ENCODE measurements around the gene WWOX.
A peak's percentile ranks its signal among the peaks of the same experiment; 100 is the strongest.

The WWOX gene

GRCh38 chr16:78896280-78896679 is 796.8 kb downstream of the WWOX start:
- DNase-seq = no peak

- DNase-seq = no peak
These were observed 797.8 kb downstream of the WWOX start for GRCh38 chr16:78897299-78897698.

GRCh38 chr16:78900044-78900811 is 800.8 kb downstream of the WWOX start:
- no peak for DNase-seq

DNA sequence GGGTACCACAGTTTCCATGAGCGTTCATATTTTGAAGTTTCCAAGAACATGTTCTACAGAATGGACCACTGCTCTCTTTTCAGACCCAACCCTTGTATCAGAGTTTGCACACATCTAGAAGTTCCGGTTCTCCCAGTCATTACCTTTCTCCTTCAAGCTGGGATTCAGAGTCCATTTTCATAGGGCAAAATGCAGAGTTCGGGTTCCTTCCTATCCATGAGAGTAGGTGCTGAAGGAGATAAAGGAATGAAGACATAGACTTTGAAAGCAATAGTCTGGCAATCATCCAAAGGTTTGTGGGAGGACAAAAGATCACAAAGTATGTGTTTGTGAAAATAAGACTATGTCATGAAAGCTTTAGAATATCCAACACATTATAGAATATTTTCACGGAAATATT is 801.5 kb downstream of the WWOX start:
- no peak for DNase-seq

- no peak for DNase-seq
These were observed 802.9 kb downstream of the WWOX start for GRCh38 chr16:78902321-78902720.

- no peak for DNase-seq
These were observed 803.8 kb downstream of the WWOX start for GRCh38 chr16:78903237-78903636.

DNA sequence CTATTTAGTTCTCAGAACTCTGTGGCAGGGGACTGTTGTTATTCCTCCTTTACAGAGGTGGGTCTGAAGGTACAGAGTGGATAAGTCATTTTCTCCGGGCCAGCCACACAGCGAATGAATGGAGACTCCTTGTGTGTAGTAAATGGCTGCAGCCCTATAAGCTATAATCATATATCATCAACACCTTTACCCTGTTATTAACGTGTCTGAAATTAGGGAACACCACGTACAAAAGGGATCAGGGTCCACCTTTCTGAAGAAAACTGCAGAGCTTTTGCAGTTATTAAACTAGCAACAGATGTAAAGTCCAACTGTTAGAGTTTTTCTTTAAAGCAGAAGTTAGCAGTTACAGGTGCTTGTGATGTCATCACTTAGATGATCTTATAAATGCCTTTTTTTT is 804.4 kb downstream of the WWOX start:
- no peak for DNase-seq

- no peak for DNase-seq
These were observed 806.7 kb downstream of the WWOX start for GRCh38 chr16:78906135-78906534.

DNA sequence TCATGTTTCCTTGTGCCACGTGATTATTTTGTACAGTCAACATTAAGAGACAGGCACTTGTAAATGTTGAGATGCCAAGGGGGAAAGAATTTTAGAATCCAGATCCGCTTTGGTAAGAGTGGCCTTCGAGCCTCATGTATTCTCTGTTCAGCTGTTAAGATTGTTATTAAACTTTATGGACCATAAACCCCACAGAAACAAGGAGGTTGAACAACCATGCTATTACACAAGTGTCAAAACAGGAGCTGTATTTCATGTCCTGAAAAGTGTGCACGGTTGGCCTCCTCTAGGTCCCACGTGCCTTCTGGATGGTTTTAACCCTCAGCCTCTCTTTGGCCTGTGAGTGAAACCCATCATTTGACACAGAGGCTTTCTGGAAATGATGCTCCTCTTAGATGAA is 809.8 kb downstream of the WWOX start:
- no peak for DNase-seq

DNA sequence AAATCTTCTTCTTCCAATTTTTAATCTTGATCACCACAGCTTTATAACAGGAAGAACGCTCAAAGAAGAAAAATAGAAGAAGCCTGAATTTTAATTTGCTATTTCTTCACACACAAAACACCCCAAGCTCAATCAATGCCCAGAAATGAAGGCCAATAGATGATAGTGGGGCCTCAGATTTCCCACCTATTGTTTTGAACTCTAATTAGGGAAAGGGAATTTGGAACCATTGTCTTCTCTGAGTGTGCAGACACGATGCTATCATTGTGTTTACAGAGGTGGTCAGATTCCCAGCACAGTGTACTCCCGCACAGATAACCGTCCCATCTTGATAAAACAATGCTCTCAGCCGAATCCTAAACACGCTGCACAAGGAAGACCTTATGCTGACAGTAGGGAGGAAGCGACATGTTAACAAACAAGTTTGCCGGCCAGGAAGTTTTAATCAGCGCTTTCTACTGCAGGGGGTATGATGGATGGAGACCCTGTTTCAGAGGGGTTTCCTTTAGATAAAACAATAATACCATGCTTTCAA is 816.4 kb downstream of the WWOX start:
- no peak for DNase-seq

GRCh38 chr16:78916928-78917545 is 817.6 kb downstream of the WWOX start:
- no peak for DNase-seq

GRCh38 chr16:78918805-78919305 is 819.4 kb downstream of the WWOX start:
- no peak for DNase-seq

GRCh38 chr16:78919852-78920251 is 820.4 kb downstream of the WWOX start:
- no peak for DNase-seq

- DNase-seq = no peak
These were observed 821.2 kb downstream of the WWOX start for GRCh38 chr16:78920621-78921020.

- DNase-seq = peak; percentile 16
These were observed 825.8 kb downstream of the WWOX start for GRCh38 chr16:78925083-78925767.

- DNase-seq = no peak
These were observed 827.3 kb downstream of the WWOX start for GRCh38 chr16:78926723-78927210.

- no peak for DNase-seq
These were observed 828.3 kb downstream of the WWOX start for GRCh38 chr16:78927766-78928165.

- no peak for DNase-seq
These were observed 830.4 kb downstream of the WWOX start for GRCh38 chr16:78929841-78930240.

- no peak for DNase-seq
These were observed 831.1 kb downstream of the WWOX start for GRCh38 chr16:78930561-78930960.

- DNase-seq = no peak
These were observed 831.8 kb downstream of the WWOX start for GRCh38 chr16:78931267-78931666.

GRCh38 chr16:78931678-78932077 is 832.2 kb downstream of the WWOX start:
- DNase-seq = no peak

DNA sequence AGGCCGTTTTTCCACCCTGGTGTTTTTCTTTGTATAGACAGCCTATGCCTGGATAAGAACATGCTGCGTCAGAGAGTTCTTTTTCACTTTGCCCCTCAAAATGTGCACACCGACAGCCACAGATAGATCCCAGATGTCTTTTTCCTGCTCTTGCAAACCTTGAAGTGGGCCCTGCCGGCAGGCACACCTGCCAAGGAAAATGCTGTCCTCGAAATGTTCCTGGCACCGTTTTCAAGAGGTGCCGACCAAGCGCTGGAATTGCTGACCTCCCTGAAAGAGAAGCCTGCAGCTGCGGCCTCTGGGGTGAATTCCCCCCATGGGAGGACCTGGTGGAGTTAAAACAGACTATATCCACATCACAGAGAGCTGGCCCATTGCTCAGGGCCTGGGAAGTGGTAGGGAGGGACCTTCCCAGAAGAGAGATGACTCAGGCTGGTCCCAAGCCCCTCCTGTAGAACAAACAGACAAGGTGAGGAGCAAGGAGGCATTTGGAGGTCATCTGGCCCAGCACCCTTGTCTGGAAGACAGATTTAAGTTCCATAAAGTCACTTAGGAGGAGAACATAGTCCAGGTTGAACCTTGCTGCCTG is 833.0 kb downstream of the WWOX start:
- no peak for DNase-seq

DNA sequence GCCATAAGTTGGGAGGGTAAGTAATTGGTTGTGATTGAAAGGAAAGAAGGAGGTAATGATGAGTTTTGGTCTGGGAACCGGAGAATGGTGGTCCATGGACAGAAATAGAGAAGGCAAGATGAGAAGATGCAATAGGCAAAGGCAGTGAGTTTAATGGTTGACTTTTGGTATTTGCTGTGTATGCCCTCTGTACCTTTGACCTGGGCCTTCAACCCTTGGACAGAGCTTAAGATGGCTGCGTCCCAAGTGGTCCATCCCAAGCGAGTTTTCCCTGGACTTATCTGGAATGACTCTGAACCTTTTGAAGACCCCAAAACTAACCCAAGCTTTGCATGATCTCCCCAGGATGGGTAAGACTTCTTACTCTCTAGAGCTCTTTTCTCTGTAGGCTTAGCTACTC is 836.6 kb downstream of the WWOX start:
- no peak for DNase-seq
